HepG2 (cell line): ENCODE measurements around the gene CLDN14. TPM values are rescaled to one million over a fixed set of nuclear protein-coding genes. Genes with fewer than 3 reads are reported as not detected.

Experiments used
- ATAC-seq: fragments of 200-7000 bp; cut with Tn5 transposase; 3 replicates; pipeline ENCODE4 v1.9.1; 2020; ENCODE audit warnings: mild to moderate bottlenecking, moderate library complexity
- BruUV-seq: library from RNA; stranded (reverse); fragments of 400-500 nt; replicated peaks from 2 replicates; lab custom pipeline; 2021; lab: Mats Ljungman, UMichigan
- CTCF ChIA-PET: fragments of 300-600 bp; formaldehyde crosslinking; extraction: SDS; loops from one replicate; lab custom pipeline; 2021; ENCODE audit warnings: low total read pairs, inconsistent platforms, low intra/inter-chr PET ratio; lab: Yijun Ruan, JAX
- POLR2A ChIA-PET: fragments of 350-600 bp; sonication (Branson Sonifier 250); formaldehyde crosslinking; loops from one replicate; lab custom pipeline; 2020; ENCODE audit warnings: antibody characterized with exemption, inconsistent platforms; lab: Yijun Ruan, JAX
- DNase-seq: peaks from one replicate; pipeline ENCODE4 v3.0.0-alpha.2; 2015; ENCODE audit warnings: low spot score
- FAIRE-seq: peaks from 3 replicates; lab custom pipeline; 2011; peaks lifted over from hg19 to GRCh38; lab: Jason Lieb, UNC
- H2AFZ ChIP-seq: one replicate; pipeline ENCODE4 v1.6.1; 2011; ENCODE audit warnings: low read length, inconsistent platforms
- H3K27ac ChIP-seq: fragments of 300-600 bp; 3 replicates; pipeline ENCODE4 v1.8.0; 2011; ENCODE audit warnings: mixed run types, mild to moderate bottlenecking, mixed read lengths, low read length, inconsistent platforms; ENCODE audit not compliant: insufficient read depth; ENCODE audit errors: extremely low read length
- H3K27me3 ChIP-seq, 2 experiments: fragments of 200-600 bp in 1 of 2; 2 replicates in 1 of 2; 3 replicates in 1 of 2; pipeline versions ENCODE4 v1.6.0 to v1.8.0; 2011; ENCODE audit warnings: low read length in 2 of 2, mild to moderate bottlenecking in 2 of 2, moderate library complexity in 2 of 2, inconsistent platforms in 1 of 2; ENCODE audit not compliant: insufficient read depth in 2 of 2, control insufficient read depth in 1 of 2
- H3K36me3 ChIP-seq, 2 experiments: fragments of 200-600 bp in 1 of 2; replicated peaks in 1 of 2; 2 replicates in 1 of 2; 3 replicates in 1 of 2; pipeline versions ENCODE4 v1.5.1 to v1.8.0; 2011; ENCODE audit warnings: low read length in 2 of 2, inconsistent platforms in 1 of 2; ENCODE audit not compliant: insufficient read depth in 2 of 2, control insufficient read depth in 1 of 2
- H3K4me1 ChIP-seq: 2 replicates; pipeline ENCODE4 v1.5.1; 2012; ENCODE audit warnings: low read length, inconsistent platforms; ENCODE audit not compliant: insufficient read depth
- H3K4me2 ChIP-seq: 2 replicates; pipeline ENCODE4 v1.6.0; 2011; ENCODE audit warnings: low read depth, low read length, inconsistent platforms
- H3K4me3 ChIP-seq, 3 experiments: fragments of 200-600 bp in 1 of 3; sonication (generic), shearing (Covaris generic) in 1 of 3; replicated peaks in 1 of 3; 2 replicates each; pipeline ENCODE4 v1.5.1; 2011 to 2016; ENCODE audit warnings: low read length in 3 of 3, inconsistent platforms in 2 of 3, low read depth in 2 of 3, mild to moderate bottlenecking in 2 of 3, control low read depth in 1 of 3, mixed read lengths in 1 of 3; ENCODE audit not compliant: insufficient read depth in 1 of 3
- H3K79me2 ChIP-seq: one replicate; pipeline ENCODE4 v1.6.1; 2011; ENCODE audit warnings: low read length, inconsistent platforms; ENCODE audit not compliant: insufficient read depth
- H3K9ac ChIP-seq: 2 replicates; pipeline ENCODE4 v1.6.0; 2011; ENCODE audit warnings: mild to moderate bottlenecking, low read depth, low read length, inconsistent platforms; ENCODE audit not compliant: insufficient read depth
- H3K9me3 ChIP-seq: 2 replicates; pipeline ENCODE4 v1.5.1; 2012; ENCODE audit warnings: mild to moderate bottlenecking, low read length
- H4K20me1 ChIP-seq: 2 replicates; pipeline ENCODE4 v1.6.0; 2011; ENCODE audit warnings: inconsistent platforms, mild to moderate bottlenecking, low read length, moderate library complexity; ENCODE audit not compliant: insufficient read depth
- CENPT ChIP-seq: sonication (generic); formaldehyde crosslinking; IDR thresholded peaks from 2 replicates; pipeline ENCODE4 v1.8.0; 2022; ENCODE audit warnings: low read depth, mild to moderate bottlenecking, moderate library complexity, missing genetic modification reagents
- ISL2 ChIP-seq: sonication (generic); formaldehyde crosslinking; IDR thresholded peaks from 2 replicates; pipeline ENCODE4 v1.5.0; 2020; ENCODE audit warnings: missing genetic modification reagents
- MYNN ChIP-seq: sonication (generic); formaldehyde crosslinking; IDR thresholded peaks from 2 replicates; pipeline ENCODE4 v1.4.0; 2020; ENCODE audit warnings: mild to moderate bottlenecking, low read depth, missing genetic modification reagents
- NPAS2 ChIP-seq: sonication (generic); formaldehyde crosslinking; IDR thresholded peaks from 2 replicates; pipeline ENCODE4 v1.8.0; 2022; ENCODE audit warnings: mild to moderate bottlenecking, missing genetic modification reagents, borderline replicate concordance
- POLR2AphosphoS2 ChIP-seq: IDR thresholded peaks from 2 replicates; pipeline ENCODE4 v1.6.1; 2011; ENCODE audit warnings: low read depth, low read length, improper control_type of control experiment
- SMARCE1 ChIP-seq: fragments of 450-650 bp; IDR thresholded peaks from 2 replicates; pipeline ENCODE4 v1.6.1; 2017; ENCODE audit warnings: borderline replicate concordance
- ZBTB7A ChIP-seq: sonication (generic); formaldehyde crosslinking; IDR thresholded peaks from 2 replicates; pipeline ENCODE4 v1.8.0; 2022; ENCODE audit warnings: mild to moderate bottlenecking, missing genetic modification reagents
- ZBTB8A ChIP-seq: sonication (generic); formaldehyde crosslinking; IDR thresholded peaks from 2 replicates; pipeline ENCODE4 v1.4.0; 2020; ENCODE audit warnings: mild to moderate bottlenecking, low read depth, missing genetic modification reagents, borderline replicate concordance
- ZNF10 ChIP-seq: sonication (generic); formaldehyde crosslinking; IDR thresholded peaks from 2 replicates; pipeline ENCODE4 v1.4.0; 2020; ENCODE audit warnings: mild to moderate bottlenecking, low read depth, missing genetic modification reagents, borderline replicate concordance
- ZNF335 ChIP-seq: sonication (generic); formaldehyde crosslinking; IDR thresholded peaks from 2 replicates; pipeline ENCODE4 v1.4.0; 2020; ENCODE audit warnings: missing genetic modification reagents
- ZNF615 ChIP-seq: sonication (generic); formaldehyde crosslinking; IDR thresholded peaks from 2 replicates; pipeline ENCODE4 v1.5.0; 2020; ENCODE audit warnings: mild to moderate bottlenecking, missing genetic modification reagents, borderline replicate concordance
- ZZZ3 ChIP-seq: sonication (generic); formaldehyde crosslinking; IDR thresholded peaks from 2 replicates; pipeline ENCODE4 v1.4.0; 2020; ENCODE audit warnings: missing genetic modification reagents, mild to moderate bottlenecking, borderline replicate concordance
- WGBS: methylation state at CpG from one replicate; pipeline ENCODE4 v1.1.6; 2017; ENCODE audit warnings: low lambda C conversion rate; 5-methylcytosine and 5-hydroxymethylcytosine counted together
- in situ Hi-C: cut with HindIII; loops from 2 replicates; pipeline ENCODE4 v1.10.0; 2017; ENCODE audit warnings: low pct_unique_long_range_greater_than_20kb; ENCODE audit not compliant: extremely low pct_ligation_motif_present
- intact Hi-C: fragments of 100-400 bp; cut with micrococcal nuclease; formaldehyde crosslinking; loops from one replicate; pipeline ENCODE4 v1.10.0; 2022; ENCODE audit not compliant: unreplicated experiment
- polyA plus RNA-seq, 8 experiments: library from polyadenylated mRNA; depleted of rRNA in 3 of 8; stranded (reverse) in 7 of 8; unstranded in 1 of 8; fragments of >200 nt; fragmentation: Illumina TruSeq in 4 of 8; extraction: Trizol in 4 of 8; gene quantifications; 2 replicates each; pipeline versions ENCODE4 v1.2.1 to v1.2.3, GENCODE V29; 2011 to 2016; ENCODE audit warnings: low read depth in 4 of 8, missing spikeins in 1 of 8, mixed read lengths in 1 of 8; ENCODE audit not compliant: insufficient read depth in 1 of 8
- total RNA-seq, 5 experiments: library from RNA; depleted of rRNA; stranded (reverse); fragments of >200 nt; fragmentation: Illumina TruSeq; extraction: Trizol; gene quantifications; 2 replicates each; pipeline ENCODE4 v1.2.3, GENCODE V29; 2016; ENCODE audit warnings: low read depth in 1 of 5
- TF ChIP-seq, protein P1 (sequence below): sonication (generic); formaldehyde crosslinking; IDR thresholded peaks from 2 replicates; pipeline ENCODE4 v1.4.0; 2020; ENCODE audit warnings: mild to moderate bottlenecking, missing genetic modification reagents
- TF ChIP-seq, protein P2 (sequence below): sonication (generic); formaldehyde crosslinking; IDR thresholded peaks from 2 replicates; pipeline ENCODE4 v1.8.0; 2022; ENCODE audit warnings: missing genetic modification reagents, mild to moderate bottlenecking, moderate library complexity, borderline replicate concordance
- TF ChIP-seq, protein P3 (sequence below): sonication (generic); formaldehyde crosslinking; IDR thresholded peaks from 2 replicates; pipeline ENCODE4 v1.8.1; 2023; ENCODE audit warnings: missing genetic modification reagents, mild to moderate bottlenecking, borderline replicate concordance
- TF ChIP-seq, protein P4 (sequence below): sonication (generic); formaldehyde crosslinking; IDR thresholded peaks from 2 replicates; pipeline ENCODE4 v1.8.0; 2022; ENCODE audit warnings: low read depth, missing genetic modification reagents

Gene CLDN14
- total and polyA plus RNA-seq, 2 of the 13 experiments (the other 11 are each of a cell fraction or from before 2014, with no cell fraction given): 1.1 to 1.4 TPM

DNA sequence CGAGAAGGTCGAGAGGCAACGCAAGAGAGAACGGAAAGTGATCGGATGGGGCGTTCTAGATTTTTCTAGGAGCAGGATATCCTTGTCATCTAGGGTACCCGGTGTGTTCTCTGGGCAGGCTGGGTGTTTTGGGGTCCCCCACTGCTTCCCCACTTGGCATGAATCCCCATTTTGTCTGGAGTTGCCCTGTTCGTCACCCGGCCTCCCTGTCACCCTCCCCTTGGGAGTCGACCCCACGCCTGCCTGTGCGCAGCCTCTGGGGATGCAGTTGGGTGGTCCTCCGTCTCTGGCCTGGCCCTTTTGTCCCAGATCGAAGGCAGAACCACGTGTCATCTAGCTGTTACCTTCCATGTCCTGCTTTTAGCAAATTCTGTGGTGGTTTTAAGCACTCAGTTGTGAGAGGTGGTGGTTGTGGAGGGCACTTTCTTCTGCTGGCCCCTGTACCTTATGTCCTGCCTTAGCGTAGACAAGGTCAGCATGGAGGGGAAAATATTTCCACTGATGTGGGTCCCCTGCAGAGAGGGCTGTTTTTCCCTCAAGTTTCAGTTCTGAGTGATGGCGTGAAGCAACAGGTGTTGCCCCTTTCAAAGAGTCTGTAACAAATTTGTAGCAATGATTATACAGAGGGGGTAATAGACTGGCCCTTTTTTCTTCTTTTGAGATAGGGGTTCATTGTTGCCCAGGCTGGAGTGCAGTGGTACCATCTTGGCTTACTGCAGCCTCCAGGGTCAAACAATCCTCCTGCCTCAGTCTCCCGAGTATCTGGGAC is 59.2 kb downstream of the CLDN14 start:
- no peaks in the 10 kb centered on the region for H3K9me3 ChIP-seq
- peaks cover 0 to 8% of the 10 kb centered on the region in 2 experiments; a peak in 2 of 5 replicates for H3K36me3 ChIP-seq
- H3K27me3 ChIP-seq: no peaks in the 10 kb centered on the region
- H2AFZ ChIP-seq: no peak overlapping the region
- no TSS peak for BruUV-seq
- no peak overlapping the region for H3K27ac ChIP-seq
- no peak overlapping the region for H3K4me3 ChIP-seq
- in situ Hi-C loops (loop anchor here (5.0 kb wide), 1 partner anchor 172 kb away; no protein-coding TSS in a partner anchor), intact Hi-C loops (loop anchor here (1.0 to 5.0 kb wide), 3 partner anchors 58 to 507 kb away; no protein-coding TSS in a partner anchor)
- H3K79me2 ChIP-seq: no peaks in the 10 kb centered on the region
- no peak for FAIRE-seq
- WGBS: 96% methylated on average over 18 of the region's 18 CpGs
- CTCF ChIA-PET: interaction anchor here (1.0 to 1.6 kb wide), 4 partner anchors 59 to 210 kb away, joined by 4 to 9 read pairs (median 4); partner anchors contain the start of gene CLDN14
- no peak overlapping the region for H3K9ac ChIP-seq
- no peak for DNase-seq
- ATAC-seq: no peak
- TF ChIP-seq ZZZ3 (CRISPR knock-in tag) (no peak), NPAS2 (CRISPR knock-in tag) (no peak), ZNF615 (CRISPR knock-in tag) (no peak), ISL2 (CRISPR knock-in tag) (no peak), ZBTB8A (CRISPR knock-in tag) (no peak), SMARCE1 (no peak), ZNF335 (CRISPR knock-in tag) (no peak), MYNN (CRISPR knock-in tag) (no peak), POLR2AphosphoS2 (no peak), ZNF10 (CRISPR knock-in tag) (no peak), CENPT (CRISPR knock-in tag) (no peak), ZBTB7A (CRISPR knock-in tag) (no peak)
- TF ChIP-seq, protein P1, sequence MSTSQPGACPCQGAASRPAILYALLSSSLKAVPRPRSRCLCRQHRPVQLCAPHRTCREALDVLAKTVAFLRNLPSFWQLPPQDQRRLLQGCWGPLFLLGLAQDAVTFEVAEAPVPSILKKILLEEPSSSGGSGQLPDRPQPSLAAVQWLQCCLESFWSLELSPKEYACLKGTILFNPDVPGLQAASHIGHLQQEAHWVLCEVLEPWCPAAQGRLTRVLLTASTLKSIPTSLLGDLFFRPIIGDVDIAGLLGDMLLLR: no peak
- TF ChIP-seq, protein P2, sequence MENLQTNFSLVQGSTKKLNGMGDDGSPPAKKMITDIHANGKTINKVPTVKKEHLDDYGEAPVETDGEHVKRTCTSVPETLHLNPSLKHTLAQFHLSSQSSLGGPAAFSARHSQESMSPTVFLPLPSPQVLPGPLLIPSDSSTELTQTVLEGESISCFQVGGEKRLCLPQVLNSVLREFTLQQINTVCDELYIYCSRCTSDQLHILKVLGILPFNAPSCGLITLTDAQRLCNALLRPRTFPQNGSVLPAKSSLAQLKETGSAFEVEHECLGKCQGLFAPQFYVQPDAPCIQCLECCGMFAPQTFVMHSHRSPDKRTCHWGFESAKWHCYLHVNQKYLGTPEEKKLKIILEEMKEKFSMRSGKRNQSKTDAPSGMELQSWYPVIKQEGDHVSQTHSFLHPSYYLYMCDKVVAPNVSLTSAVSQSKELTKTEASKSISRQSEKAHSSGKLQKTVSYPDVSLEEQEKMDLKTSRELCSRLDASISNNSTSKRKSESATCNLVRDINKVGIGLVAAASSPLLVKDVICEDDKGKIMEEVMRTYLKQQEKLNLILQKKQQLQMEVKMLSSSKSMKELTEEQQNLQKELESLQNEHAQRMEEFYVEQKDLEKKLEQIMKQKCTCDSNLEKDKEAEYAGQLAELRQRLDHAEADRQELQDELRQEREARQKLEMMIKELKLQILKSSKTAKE (CRISPR knock-in tag): no peak
- TF ChIP-seq, protein P3, sequence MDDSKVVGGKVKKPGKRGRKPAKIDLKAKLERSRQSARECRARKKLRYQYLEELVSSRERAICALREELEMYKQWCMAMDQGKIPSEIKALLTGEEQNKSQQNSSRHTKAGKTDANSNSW (CRISPR knock-in tag): no peak
- TF ChIP-seq, protein P4, sequence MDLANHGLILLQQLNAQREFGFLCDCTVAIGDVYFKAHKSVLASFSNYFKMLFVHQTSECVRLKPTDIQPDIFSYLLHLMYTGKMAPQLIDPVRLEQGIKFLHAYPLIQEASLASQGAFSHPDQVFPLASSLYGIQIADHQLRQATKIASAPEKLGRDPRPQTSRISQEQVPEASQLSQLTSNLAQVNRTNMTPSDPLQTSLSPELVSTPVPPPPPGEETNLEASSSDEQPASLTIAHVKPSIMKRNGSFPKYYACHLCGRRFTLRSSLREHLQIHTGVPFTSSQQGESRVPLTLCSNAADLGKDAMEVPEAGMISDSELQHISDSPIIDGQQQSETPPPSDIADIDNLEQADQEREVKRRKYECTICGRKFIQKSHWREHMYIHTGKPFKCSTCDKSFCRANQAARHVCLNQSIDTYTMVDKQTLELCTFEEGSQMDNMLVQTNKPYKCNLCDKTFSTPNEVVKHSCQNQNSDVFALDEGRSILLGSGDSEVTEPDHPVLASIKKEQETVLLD (CRISPR knock-in tag): no peak
- 0 out of 2 replicates have a peak, but pooled peaks cover 9% of the 10 kb centered on the region for H3K4me1 ChIP-seq
- H4K20me1 ChIP-seq: no peaks in the 10 kb centered on the region
- POLR2A ChIA-PET: no interaction called here
- no peak overlapping the region for H3K4me2 ChIP-seq
